GM19193 (cell line): ENCODE results near the gene FBXL17.

Source experiments
- POLR2A ChIP-seq: IDR thresholded peaks from 4 replicates; pipeline ENCODE4 v1.6.1; 2011; ENCODE audit not compliant: insufficient read depth, insufficient read length; ENCODE audit errors: extremely low read depth

FBXL17 gene

DNA sequence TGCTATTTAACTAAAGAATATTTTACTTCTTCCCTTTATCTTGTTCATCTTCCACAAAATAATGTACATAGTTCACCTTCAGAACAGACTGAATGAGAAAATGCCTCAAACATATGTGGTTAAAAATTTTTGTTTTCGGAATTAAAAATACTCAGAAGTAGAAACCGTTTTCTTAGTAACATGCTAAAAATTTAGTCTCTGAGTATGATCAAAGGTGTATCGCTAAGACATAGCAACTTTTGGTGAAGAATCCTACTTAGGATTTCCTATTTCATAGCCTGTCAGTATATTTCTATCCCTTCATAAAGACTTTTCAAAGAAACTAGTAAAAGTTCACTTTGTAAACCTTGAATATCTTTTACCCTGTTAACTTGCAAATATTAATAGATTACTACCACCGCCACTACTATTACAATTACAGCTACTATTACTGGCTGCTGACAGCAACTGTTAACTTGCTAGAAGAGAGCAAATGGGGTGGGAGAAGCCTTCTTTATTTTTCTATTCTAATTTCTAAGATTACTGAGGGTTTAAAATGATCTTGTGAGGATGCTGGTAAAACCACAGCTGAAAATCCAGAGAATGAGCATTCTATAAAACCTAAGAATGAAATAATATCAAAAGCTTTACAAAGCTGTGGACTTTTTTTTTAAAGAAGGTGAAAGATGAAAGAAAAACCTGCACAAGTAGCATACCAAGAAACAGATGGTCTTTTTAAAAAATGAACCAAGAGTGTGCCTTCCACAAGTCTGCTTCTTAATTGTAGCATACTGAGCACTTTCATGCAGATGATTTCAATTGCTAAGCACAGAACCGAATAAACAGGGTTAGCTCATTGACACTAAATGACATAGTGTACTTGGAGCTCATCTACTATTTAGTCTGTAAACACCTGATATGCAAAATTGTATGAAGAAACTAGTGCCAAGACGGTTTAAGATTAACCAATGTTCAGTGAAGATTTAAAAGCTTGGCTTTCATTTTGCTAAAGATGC is 464.9 kb downstream of the FBXL17 start:
- no peak for TF ChIP-seq POLR2A

GRCh38 chr5:107915176-107915812 is 466.6 kb downstream of the FBXL17 start:
- no peak for TF ChIP-seq POLR2A

DNA sequence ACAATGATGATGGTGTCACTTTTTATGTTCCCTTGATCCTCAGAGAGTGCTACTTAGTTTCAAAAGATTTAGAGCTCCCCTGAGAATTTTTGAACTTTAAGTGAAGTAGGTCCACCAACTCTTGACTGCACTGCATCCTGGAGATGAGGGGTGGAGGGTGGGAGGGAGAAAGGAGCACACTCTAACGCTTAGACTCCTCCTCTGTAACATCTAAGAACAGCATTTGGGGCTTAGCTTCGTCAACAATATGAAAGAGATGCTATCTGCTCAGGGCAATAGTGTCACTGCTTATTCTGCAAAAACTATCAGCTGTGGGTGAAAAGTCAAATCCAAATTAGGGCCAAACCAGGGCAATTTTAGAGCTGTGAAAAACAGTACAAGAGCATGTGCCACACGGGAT is 468.4 kb downstream of the FBXL17 start:
- TF ChIP-seq POLR2A = no peak

DNA sequence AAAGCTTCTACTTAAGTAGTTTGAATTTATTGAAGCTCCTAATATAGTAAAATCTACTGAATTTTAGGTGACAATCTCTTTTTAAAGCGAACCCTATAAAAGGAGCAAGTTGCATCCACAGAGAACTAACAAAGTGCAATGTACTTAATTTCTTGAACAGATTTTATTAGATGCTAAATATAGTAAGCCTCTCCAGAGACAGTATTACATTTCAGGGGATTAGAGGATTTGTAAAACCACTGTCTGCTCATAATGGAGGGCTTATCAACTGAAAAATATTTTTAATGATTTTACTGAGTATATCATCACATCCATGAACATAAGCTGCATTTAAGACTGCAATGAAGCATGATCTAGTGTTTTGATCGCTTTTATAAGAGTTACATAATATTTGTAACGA is 481.2 kb downstream of the FBXL17 start:
- no peak for TF ChIP-seq POLR2A

DNA sequence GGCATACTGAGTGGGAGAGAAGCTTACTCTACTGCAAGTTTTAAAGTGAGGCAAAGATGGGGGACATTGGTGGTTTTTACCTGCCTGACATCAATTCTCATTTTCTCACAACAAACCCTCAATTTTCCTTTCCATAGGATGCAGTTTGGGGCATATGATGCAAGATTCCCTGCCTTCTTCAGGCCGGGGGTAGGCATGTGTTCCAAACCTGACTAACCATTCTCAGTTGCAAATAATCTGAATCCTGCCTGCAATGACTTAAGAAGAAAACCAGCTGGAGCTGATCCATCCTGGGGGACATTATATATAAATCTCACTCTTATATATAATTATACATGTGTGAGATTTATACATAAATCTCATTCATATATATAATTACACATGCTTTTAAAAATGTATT is 487.5 kb downstream of the FBXL17 start:
- TF ChIP-seq POLR2A = no peak

- TF ChIP-seq POLR2A = no peak
These were observed 488.3 kb downstream of the FBXL17 start for GRCh38 chr5:107893642-107894041.

DNA sequence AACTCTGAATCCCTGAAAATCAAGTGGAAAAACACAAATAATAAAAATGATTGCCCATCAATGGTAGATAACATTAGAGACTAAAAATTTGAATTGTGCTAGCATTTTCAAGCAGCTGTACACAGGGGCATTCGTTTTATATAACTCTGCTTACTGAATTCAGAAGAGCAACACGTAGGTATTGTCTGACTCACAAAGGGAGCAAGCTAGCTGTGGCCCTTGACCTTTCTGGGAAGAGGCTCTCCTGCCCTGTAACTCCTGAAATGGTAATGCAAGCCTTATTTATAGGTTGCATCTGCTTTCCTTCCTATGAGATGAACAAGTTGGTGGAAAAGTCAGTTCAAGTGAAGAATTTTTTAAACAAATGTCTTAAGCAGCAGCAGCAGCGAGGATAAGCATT is 492.5 kb downstream of the FBXL17 start:
- TF ChIP-seq POLR2A = no peak

DNA sequence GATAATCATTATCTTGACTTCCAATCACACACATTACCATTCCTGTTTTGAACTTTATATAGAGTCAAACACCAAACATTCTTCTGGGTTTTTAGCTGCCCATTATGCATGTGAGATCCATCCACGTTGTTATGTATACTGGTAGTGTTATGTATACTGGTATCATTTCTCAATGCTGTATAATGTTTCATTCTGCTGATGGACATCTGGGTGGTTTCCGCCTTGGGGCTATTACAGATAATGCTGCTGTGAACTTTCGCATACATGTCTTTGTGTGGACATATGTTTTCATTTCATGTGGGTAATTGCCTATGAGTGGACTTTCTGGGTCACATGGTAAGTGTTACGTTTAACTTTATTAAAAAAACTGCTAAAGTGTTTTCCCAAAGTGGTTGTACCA is 493.4 kb downstream of the FBXL17 start:
- TF ChIP-seq POLR2A = no peak

- TF ChIP-seq POLR2A = no peak
These were observed 494.5 kb downstream of the FBXL17 start for GRCh38 chr5:107887166-107887943.

GRCh38 chr5:107885601-107886000 is 496.3 kb downstream of the FBXL17 start:
- no peak for TF ChIP-seq POLR2A

GRCh38 chr5:107884871-107885270 is 497.0 kb downstream of the FBXL17 start:
- TF ChIP-seq POLR2A = no peak

GRCh38 chr5:107878661-107879060 is 503.2 kb downstream of the FBXL17 start:
- no peak for TF ChIP-seq POLR2A

GRCh38 chr5:107876906-107877305 is 505.0 kb downstream of the FBXL17 start:
- no peak for TF ChIP-seq POLR2A

- TF ChIP-seq POLR2A = no peak
These were observed 505.6 kb downstream of the FBXL17 start for GRCh38 chr5:107876261-107876660.

- TF ChIP-seq POLR2A = no peak
These were observed 506.1 kb downstream of the FBXL17 start for GRCh38 chr5:107875833-107876232.

GRCh38 chr5:107874795-107875194 is 507.1 kb downstream of the FBXL17 start:
- TF ChIP-seq POLR2A = no peak

DNA sequence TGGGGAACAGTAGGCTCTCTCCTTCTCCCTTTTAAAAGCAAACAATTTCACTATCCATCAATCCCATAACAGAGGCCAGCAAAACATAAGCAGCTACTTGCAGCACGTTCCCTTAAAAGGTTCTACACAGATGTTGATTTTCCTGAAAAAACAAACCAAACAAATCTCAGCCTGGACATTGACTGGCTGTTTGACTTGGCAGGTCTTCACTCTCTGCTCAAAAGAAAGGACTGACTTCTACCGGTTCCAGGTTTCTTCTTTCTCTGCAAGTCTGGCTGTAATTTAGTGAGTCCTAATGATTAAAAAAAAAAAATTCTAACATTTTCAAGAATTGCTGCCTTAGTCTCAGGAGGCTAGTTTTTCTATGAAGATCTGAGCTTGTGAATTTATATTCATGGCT is 508.0 kb downstream of the FBXL17 start:
- TF ChIP-seq POLR2A = no peak
